HepG2 (cell line): ENCODE results near the gene PCTP. TPM values are rescaled to one million over a fixed set of nuclear protein-coding genes. Genes with fewer than 3 reads are reported as not detected.

Experiments
- ATAC-seq: fragments of 200-7000 bp; cut with Tn5 transposase; 3 replicates; pipeline ENCODE4 v1.9.1; 2020; ENCODE audit warnings: mild to moderate bottlenecking, moderate library complexity
- BruUV-seq: library from RNA; stranded (reverse); fragments of 400-500 nt; replicated peaks from 2 replicates; lab custom pipeline; 2021; lab: Mats Ljungman, UMichigan
- CTCF ChIA-PET: fragments of 300-600 bp; formaldehyde crosslinking; extraction: SDS; loops from one replicate; lab custom pipeline; 2021; ENCODE audit warnings: low total read pairs, inconsistent platforms, low intra/inter-chr PET ratio; lab: Yijun Ruan, JAX
- POLR2A ChIA-PET: fragments of 350-600 bp; sonication (Branson Sonifier 250); formaldehyde crosslinking; loops from one replicate; lab custom pipeline; 2020; ENCODE audit warnings: antibody characterized with exemption, inconsistent platforms; lab: Yijun Ruan, JAX
- DNase-seq: peaks from one replicate; pipeline ENCODE4 v3.0.0-alpha.2; 2015; ENCODE audit warnings: low spot score
- FAIRE-seq: peaks from 3 replicates; lab custom pipeline; 2011; peaks lifted over from hg19 to GRCh38; lab: Jason Lieb, UNC
- H2AFZ ChIP-seq: one replicate; pipeline ENCODE4 v1.6.1; 2011; ENCODE audit warnings: low read length, inconsistent platforms
- H3K27ac ChIP-seq: fragments of 300-600 bp; 3 replicates; pipeline ENCODE4 v1.8.0; 2011; ENCODE audit warnings: mixed run types, mild to moderate bottlenecking, mixed read lengths, low read length, inconsistent platforms; ENCODE audit not compliant: insufficient read depth; ENCODE audit errors: extremely low read length
- H3K27me3 ChIP-seq, 2 experiments: fragments of 200-600 bp in 1 of 2; 2 replicates in 1 of 2; 3 replicates in 1 of 2; pipeline versions ENCODE4 v1.6.0 to v1.8.0; 2011; ENCODE audit warnings: low read length in 2 of 2, mild to moderate bottlenecking in 2 of 2, moderate library complexity in 2 of 2, inconsistent platforms in 1 of 2; ENCODE audit not compliant: insufficient read depth in 2 of 2, control insufficient read depth in 1 of 2
- H3K36me3 ChIP-seq, 2 experiments: fragments of 200-600 bp in 1 of 2; replicated peaks in 1 of 2; 2 replicates in 1 of 2; 3 replicates in 1 of 2; pipeline versions ENCODE4 v1.5.1 to v1.8.0; 2011; ENCODE audit warnings: low read length in 2 of 2, inconsistent platforms in 1 of 2; ENCODE audit not compliant: insufficient read depth in 2 of 2, control insufficient read depth in 1 of 2
- H3K4me1 ChIP-seq: 2 replicates; pipeline ENCODE4 v1.5.1; 2012; ENCODE audit warnings: low read length, inconsistent platforms; ENCODE audit not compliant: insufficient read depth
- H3K4me2 ChIP-seq: 2 replicates; pipeline ENCODE4 v1.6.0; 2011; ENCODE audit warnings: low read depth, low read length, inconsistent platforms
- H3K4me3 ChIP-seq, 3 experiments: fragments of 200-600 bp in 1 of 3; sonication (generic), shearing (Covaris generic) in 1 of 3; replicated peaks in 1 of 3; 2 replicates each; pipeline ENCODE4 v1.5.1; 2011 to 2016; ENCODE audit warnings: low read length in 3 of 3, inconsistent platforms in 2 of 3, low read depth in 2 of 3, mild to moderate bottlenecking in 2 of 3, control low read depth in 1 of 3, mixed read lengths in 1 of 3; ENCODE audit not compliant: insufficient read depth in 1 of 3
- H3K79me2 ChIP-seq: one replicate; pipeline ENCODE4 v1.6.1; 2011; ENCODE audit warnings: low read length, inconsistent platforms; ENCODE audit not compliant: insufficient read depth
- H3K9ac ChIP-seq: 2 replicates; pipeline ENCODE4 v1.6.0; 2011; ENCODE audit warnings: mild to moderate bottlenecking, low read depth, low read length, inconsistent platforms; ENCODE audit not compliant: insufficient read depth
- H3K9me3 ChIP-seq: 2 replicates; pipeline ENCODE4 v1.5.1; 2012; ENCODE audit warnings: mild to moderate bottlenecking, low read length
- H4K20me1 ChIP-seq: 2 replicates; pipeline ENCODE4 v1.6.0; 2011; ENCODE audit warnings: inconsistent platforms, mild to moderate bottlenecking, low read length, moderate library complexity; ENCODE audit not compliant: insufficient read depth
- AGO1 ChIP-seq: fragments of 200-400 bp; formaldehyde crosslinking; IDR thresholded peaks from 2 replicates; pipeline ENCODE4 v1.6.1; 2017; ENCODE audit warnings: mild to moderate bottlenecking, low read depth, low read length, moderate library complexity; ENCODE audit not compliant: poor library complexity, severe bottlenecking
- ARHGAP35 ChIP-seq: sonication (generic); formaldehyde crosslinking; IDR thresholded peaks from 2 replicates; pipeline ENCODE4 v1.9.0; 2022; ENCODE audit warnings: mild to moderate bottlenecking, inconsistent platforms, moderate library complexity, missing genetic modification reagents, borderline replicate concordance
- ATF4 ChIP-seq, 2 experiments: fragments of 450-650 bp in 1 of 2; sonication (generic) in 1 of 2; formaldehyde crosslinking; IDR thresholded peaks; 2 replicates each; pipeline versions ENCODE4 v1.5.0 to v1.8.0; 2020 to 2022; ENCODE audit warnings: mild to moderate bottlenecking in 1 of 2, missing genetic modification reagents in 1 of 2
- EED ChIP-seq: sonication (generic); formaldehyde crosslinking; IDR thresholded peaks from 2 replicates; pipeline ENCODE4 v1.5.0; 2020; ENCODE audit warnings: mild to moderate bottlenecking, missing genetic modification reagents
- FOSL1 ChIP-seq: sonication (generic); formaldehyde crosslinking; IDR thresholded peaks from 2 replicates; pipeline ENCODE4 v1.9.0; 2021; ENCODE audit warnings: missing genetic modification reagents, borderline replicate concordance
- HOXA7 ChIP-seq: sonication (generic); formaldehyde crosslinking; IDR thresholded peaks from 2 replicates; pipeline ENCODE4 v1.8.1; 2022; ENCODE audit warnings: mild to moderate bottlenecking, missing genetic modification reagents, moderate library complexity
- KMT2A ChIP-seq: sonication (generic); formaldehyde crosslinking; IDR thresholded peaks from 2 replicates; pipeline ENCODE4 v1.4.0; 2020; ENCODE audit warnings: missing genetic modification reagents
- MAFK ChIP-seq, 2 experiments: IDR thresholded peaks in 1 of 2; conservative IDR thresholded peaks in 1 of 2; 2 replicates each; pipeline ENCODE4 v1.6.1; 2011; ENCODE audit warnings: improper control_type of control experiment in 2 of 2, low read length in 2 of 2
- MATR3 ChIP-seq: sonication (generic); formaldehyde crosslinking; IDR thresholded peaks from 2 replicates; pipeline ENCODE4 v1.4.0; 2020; ENCODE audit warnings: missing genetic modification reagents
- SMAD3 ChIP-seq: sonication (generic); formaldehyde crosslinking; IDR thresholded peaks from 2 replicates; pipeline ENCODE4 v1.4.0; 2020; ENCODE audit warnings: missing genetic modification reagents
- TCF7 ChIP-seq: sonication (generic); IDR thresholded peaks from 2 replicates; pipeline ENCODE4 v1.6.1; 2016; ENCODE audit warnings: antibody characterized with exemption, low read depth
- TRIM22 ChIP-seq: fragments of 450-650 bp; IDR thresholded peaks from 2 replicates; pipeline ENCODE4 v1.6.1; 2017
- ZFP36L1 ChIP-seq: sonication (generic); formaldehyde crosslinking; IDR thresholded peaks from 2 replicates; pipeline ENCODE4 v1.8.0; 2022; ENCODE audit warnings: mild to moderate bottlenecking, missing genetic modification reagents, moderate library complexity
- ZFP36L2 ChIP-seq: sonication (generic); formaldehyde crosslinking; IDR thresholded peaks from 2 replicates; pipeline ENCODE4 v1.4.0; 2020; ENCODE audit warnings: missing genetic modification reagents
- WGBS: methylation state at CpG from one replicate; pipeline ENCODE4 v1.1.6; 2017; ENCODE audit warnings: low lambda C conversion rate; 5-methylcytosine and 5-hydroxymethylcytosine counted together
- in situ Hi-C: cut with HindIII; loops from 2 replicates; pipeline ENCODE4 v1.10.0; 2017; ENCODE audit warnings: low pct_unique_long_range_greater_than_20kb; ENCODE audit not compliant: extremely low pct_ligation_motif_present
- intact Hi-C: fragments of 100-400 bp; cut with micrococcal nuclease; formaldehyde crosslinking; loops from one replicate; pipeline ENCODE4 v1.10.0; 2022; ENCODE audit not compliant: unreplicated experiment
- polyA plus RNA-seq, 8 experiments: library from polyadenylated mRNA; depleted of rRNA in 3 of 8; stranded (reverse) in 7 of 8; unstranded in 1 of 8; fragments of >200 nt; fragmentation: Illumina TruSeq in 4 of 8; extraction: Trizol in 4 of 8; gene quantifications; 2 replicates each; pipeline versions ENCODE4 v1.2.1 to v1.2.3, GENCODE V29; 2011 to 2016; ENCODE audit warnings: low read depth in 4 of 8, missing spikeins in 1 of 8, mixed read lengths in 1 of 8; ENCODE audit not compliant: insufficient read depth in 1 of 8
- total RNA-seq, 5 experiments: library from RNA; depleted of rRNA; stranded (reverse); fragments of >200 nt; fragmentation: Illumina TruSeq; extraction: Trizol; gene quantifications; 2 replicates each; pipeline ENCODE4 v1.2.3, GENCODE V29; 2016; ENCODE audit warnings: low read depth in 1 of 5
- TF ChIP-seq, protein P1 (sequence below): sonication (generic); formaldehyde crosslinking; IDR thresholded peaks from 2 replicates; pipeline ENCODE4 v1.4.0; 2020; ENCODE audit warnings: missing genetic modification reagents

The PCTP gene
- total and polyA plus RNA-seq, 2 of the 13 experiments (the other 11 are each of a cell fraction or from before 2014, with no cell fraction given), result 37.1 to 50.7 TPM

DNA sequence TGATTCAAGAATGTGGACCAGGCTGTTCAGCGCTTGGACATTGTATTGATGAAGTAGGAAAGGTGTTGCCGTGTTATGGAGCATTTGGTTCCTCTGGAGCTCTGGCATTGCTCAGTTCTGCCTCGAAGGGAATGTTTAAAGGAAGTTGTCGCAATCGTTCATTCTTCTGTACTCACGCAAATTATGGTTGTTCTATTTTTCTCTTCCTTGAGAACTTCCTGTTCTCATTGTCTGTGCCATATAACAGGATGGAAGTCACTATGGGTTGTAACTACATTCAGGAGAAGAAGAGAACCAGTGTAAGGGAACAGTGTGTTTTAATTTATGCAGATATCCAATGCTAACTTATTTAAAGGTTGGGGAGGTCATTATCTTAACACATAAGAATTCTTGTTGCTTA lies 13.0 kb downstream of the PCTP start:
- WGBS, result 92% methylated on average over 6 of the region's 6 CpGs
- TF ChIP-seq EED (CRISPR knock-in tag), result no peak
- no peak for TF ChIP-seq AGO1
- no peak for TF ChIP-seq ATF4 (CRISPR knock-in tag; IDR thresholded peaks at IDR 0.05)
- TF ChIP-seq ARHGAP35, result no peak
- TF ChIP-seq SMAD3 (CRISPR knock-in tag), result no peak
- TF ChIP-seq MAFK (conservative IDR thresholded peaks at IDR 0.05 in 1 of 2, IDR thresholded peaks at IDR 0.05 in 1 of 2; ENCODE audit: low read length in 2 of 2), result no peak
- TF ChIP-seq ZFP36L1, result no peak
- TF ChIP-seq TCF7, result no peak
- TF ChIP-seq MATR3 (CRISPR knock-in tag), result no peak
- TF ChIP-seq ZFP36L2 (CRISPR knock-in tag), result no peak
- no peak for TF ChIP-seq FOSL1
- TF ChIP-seq TRIM22, result no peak
- TF ChIP-seq, protein P1, sequence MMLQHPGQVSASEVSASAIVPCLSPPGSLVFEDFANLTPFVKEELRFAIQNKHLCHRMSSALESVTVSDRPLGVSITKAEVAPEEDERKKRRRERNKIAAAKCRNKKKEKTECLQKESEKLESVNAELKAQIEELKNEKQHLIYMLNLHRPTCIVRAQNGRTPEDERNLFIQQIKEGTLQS, result no peak
- TF ChIP-seq HOXA7 (CRISPR knock-in tag), result no peak
- no peak for TF ChIP-seq KMT2A

More for the DNA sequence above, 13.0 kb downstream of the PCTP start:
- ATAC-seq, result no peak
- no peak overlapping the region for H3K4me2 ChIP-seq
- peaks cover 63% of the 10 kb centered on the region for H3K4me1 ChIP-seq
- H2AFZ ChIP-seq, result no peak overlapping the region
- H3K27ac ChIP-seq, result no peak overlapping the region
- BruUV-seq, result no TSS peak
- in situ Hi-C loops, result loop anchor here (25.0 kb wide), 1 partner anchor 377 kb away; no protein-coding TSS in a partner anchor
- CTCF ChIA-PET, result no interaction called here
- H3K27me3 ChIP-seq, result no peaks in the 10 kb centered on the region
- H3K4me3 ChIP-seq, result no peak overlapping the region
- intact Hi-C loops, result loop anchor here (2.0 kb wide), 1 partner anchor 21 kb away; no protein-coding TSS in a partner anchor
- H4K20me1 ChIP-seq, result no peaks in the 10 kb centered on the region
- no peak for DNase-seq
- no peaks in the 10 kb centered on the region; a peak in 1 of 5 replicates for H3K36me3 ChIP-seq
- POLR2A ChIA-PET, result interaction anchor here (2.0 kb wide), 1 partner anchor 13 kb away, joined by 5 read pairs; the partner anchor contains the start of gene PCTP
- H3K9me3 ChIP-seq, result no peaks in the 10 kb centered on the region
- FAIRE-seq, result no peak
- H3K9ac ChIP-seq, result no peak overlapping the region
- H3K79me2 ChIP-seq, result peaks cover 4% of the 10 kb centered on the region
